SJCRH30 (cell line): ENCODE results near the gene SSC4D. TPM values are rescaled to one million over a fixed set of nuclear protein-coding genes. Genes with fewer than 3 reads are reported as not detected.
A peak's percentile ranks its signal among the peaks of the same experiment; 100 is the strongest.
"Not testable (repeated sequence)": the region's sequence is repeated elsewhere in the genome, so short reads cannot be mapped to it uniquely, and the experiment has no call there.

Experiments
- DNase-seq, 2 experiments: peaks; one replicate each; pipeline ENCODE4 v3.0.0-alpha.2; 2015 to 2020
- H3K27ac ChIP-seq: fragments of 250-450 bp; sonication (Bioruptor Pico); 2 replicates; pipeline ENCODE4 v1.5.1; 2020; ENCODE audit warnings: mild to moderate bottlenecking, moderate library complexity
- H3K27me3 ChIP-seq: fragments of 250-450 bp; sonication (Bioruptor Pico); 2 replicates; pipeline ENCODE4 v1.5.1; 2020; ENCODE audit warnings: mild to moderate bottlenecking, moderate library complexity
- H3K36me3 ChIP-seq: fragments of 250-450 bp; sonication (Bioruptor Pico); 2 replicates; pipeline ENCODE4 v1.5.1; 2020; ENCODE audit warnings: mild to moderate bottlenecking, moderate library complexity
- H3K4me1 ChIP-seq: fragments of 250-450 bp; sonication (Bioruptor Pico); 2 replicates; pipeline ENCODE4 v1.5.1; 2020; ENCODE audit warnings: mild to moderate bottlenecking, moderate library complexity
- H3K4me3 ChIP-seq: fragments of 250-450 bp; sonication (Bioruptor Pico); 2 replicates; pipeline ENCODE4 v1.5.1; 2020; ENCODE audit warnings: mild to moderate bottlenecking, moderate library complexity
- H3K9me3 ChIP-seq: fragments of 250-450 bp; sonication (Bioruptor Pico); replicated peaks from 2 replicates; pipeline ENCODE4 v1.5.1; 2020; ENCODE audit warnings: mild to moderate bottlenecking, moderate library complexity
- total RNA-seq: library from RNA; depleted of rRNA; stranded (reverse); fragments of >200 nt; shearing (Covaris generic); gene quantifications from 2 replicates; pipeline ENCODE4 v1.2.3, GENCODE V29; 2014

SSC4D gene
- total RNA-seq, 1 experiment from 2014 or later = 1.8 TPM

DNA sequence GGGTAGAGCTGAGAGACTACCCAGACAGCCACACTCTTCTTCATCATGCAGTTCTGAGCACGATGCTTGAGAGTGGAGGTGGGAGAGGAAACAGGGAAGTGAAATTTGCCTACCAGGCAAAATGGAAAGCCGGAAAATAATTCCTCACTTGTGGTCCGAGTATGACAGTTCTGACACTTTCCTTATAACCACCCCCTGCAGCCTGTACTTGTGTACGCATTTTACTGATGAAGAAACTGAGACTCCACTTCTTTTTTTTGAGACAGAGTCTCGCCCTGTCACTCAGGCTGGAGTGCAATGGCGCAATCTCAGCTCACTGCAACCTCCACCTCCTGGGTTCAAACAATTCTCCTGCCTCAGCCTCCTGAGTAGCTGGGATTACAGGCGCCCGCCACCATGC, 6.4 kb downstream of the SSC4D start:
- not testable (repeated sequence) for H3K4me3 ChIP-seq, H3K27me3 ChIP-seq, H3K36me3 ChIP-seq, DNase-seq, H3K9me3 ChIP-seq, H3K4me1 ChIP-seq, H3K27ac ChIP-seq

DNA sequence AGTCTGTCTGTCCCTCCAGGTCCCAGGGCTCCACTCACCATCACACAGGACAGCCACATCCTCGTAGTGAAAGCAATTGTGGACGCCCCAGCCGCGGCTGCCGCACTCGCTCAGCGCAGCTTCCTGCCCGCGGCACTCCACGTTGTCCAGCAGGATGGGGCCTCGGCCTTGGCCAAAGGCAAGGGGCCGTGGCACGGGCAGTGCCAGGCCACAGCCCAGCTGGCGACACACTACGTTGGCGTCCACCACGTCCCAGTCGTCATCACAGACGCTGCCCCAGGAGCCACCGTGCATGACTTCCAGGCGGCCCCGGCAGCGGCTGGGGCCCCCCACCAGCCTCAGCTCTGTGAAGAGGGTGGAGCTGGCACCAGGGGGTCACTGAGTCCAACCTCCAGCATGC, 9.2 kb downstream of the SSC4D start:
- H3K27ac ChIP-seq = no peak overlapping the region
- no peaks in the 10 kb centered on the region for H3K36me3 ChIP-seq
- H3K4me1 ChIP-seq = no peaks in the 10 kb centered on the region; the same call in 1 of the 2 replicates
- H3K4me3 ChIP-seq = no peak overlapping the region
- no peak for DNase-seq
- H3K27me3 ChIP-seq = no peaks in the 10 kb centered on the region
- no peaks in the 10 kb centered on the region for H3K9me3 ChIP-seq

DNA sequence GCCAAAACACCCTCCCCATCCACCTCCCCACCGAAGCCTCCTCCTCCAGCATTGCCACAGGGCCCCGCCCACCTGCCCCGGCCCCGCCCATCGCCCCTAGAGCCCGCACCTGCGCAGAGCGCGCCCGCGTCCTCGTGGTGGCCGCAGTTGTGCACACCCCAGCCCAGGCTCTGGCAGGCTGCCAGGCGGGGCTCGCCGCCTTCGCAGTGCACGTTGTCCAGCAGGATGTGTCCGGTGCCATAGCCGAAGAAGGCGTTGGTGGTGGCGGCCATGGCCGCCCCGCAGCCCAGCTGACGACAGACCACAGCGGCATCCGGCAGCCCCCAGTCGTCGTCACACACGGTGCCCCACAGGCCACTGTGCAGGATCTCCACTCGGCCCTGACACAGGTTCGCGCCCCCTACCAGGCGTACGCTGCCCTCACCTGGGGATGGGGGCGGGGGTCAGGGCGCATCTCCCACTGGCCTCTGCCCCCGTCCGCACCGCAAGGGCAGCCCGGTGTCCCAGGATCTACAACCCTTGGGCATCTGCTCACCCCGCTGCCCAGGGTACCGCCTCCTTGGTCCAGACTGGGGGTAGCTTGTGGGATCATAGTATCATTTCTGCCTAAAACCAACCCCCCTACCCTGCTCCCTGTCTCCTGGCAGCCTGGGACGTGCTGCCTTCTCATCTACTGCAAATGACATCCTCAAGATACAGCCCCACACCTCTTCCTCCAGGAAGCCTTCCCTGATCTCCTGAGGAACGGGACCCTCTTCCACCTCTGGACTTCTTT, 11.9 kb downstream of the SSC4D start:
- no peaks in the 10 kb centered on the region for H3K36me3 ChIP-seq
- H3K4me3 ChIP-seq = no peak overlapping the region
- DNase-seq = no peak
- no peaks in the 10 kb centered on the region; the same call in 1 of the 2 replicates for H3K27me3 ChIP-seq
- no peaks in the 10 kb centered on the region; the same call in 1 of the 2 replicates for H3K4me1 ChIP-seq
- no peak overlapping the region for H3K27ac ChIP-seq
- no peaks in the 10 kb centered on the region for H3K9me3 ChIP-seq

DNA sequence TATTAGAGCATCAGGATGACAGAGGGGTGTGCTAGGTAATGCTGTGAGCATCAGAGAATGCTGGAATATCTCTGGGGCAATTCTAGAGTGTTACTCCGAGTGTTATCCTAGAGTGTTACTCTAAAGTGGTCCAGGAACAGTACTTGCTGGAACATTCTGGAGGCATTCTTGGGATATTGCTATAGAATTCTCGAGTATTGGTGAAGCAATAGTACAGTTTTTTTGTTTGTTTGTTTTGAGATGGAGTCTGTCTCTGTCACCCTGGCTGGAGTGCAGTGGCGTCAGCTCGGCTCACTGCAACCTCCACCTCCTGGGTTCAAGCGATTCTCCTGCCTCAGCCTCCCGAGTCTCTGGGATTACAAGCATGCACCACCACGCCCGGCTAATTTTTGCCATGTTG, 12.6 kb downstream of the SSC4D start:
- H3K4me3 ChIP-seq = no peak overlapping the region
- no peak overlapping the region for H3K27ac ChIP-seq
- H3K36me3 ChIP-seq = no peaks in the 10 kb centered on the region
- H3K27me3 ChIP-seq = no peaks in the 10 kb centered on the region; the same call in 1 of the 2 replicates
- no peak for DNase-seq
- no peaks in the 10 kb centered on the region for H3K9me3 ChIP-seq
- no peaks in the 10 kb centered on the region; the same call in 1 of the 2 replicates for H3K4me1 ChIP-seq

DNA sequence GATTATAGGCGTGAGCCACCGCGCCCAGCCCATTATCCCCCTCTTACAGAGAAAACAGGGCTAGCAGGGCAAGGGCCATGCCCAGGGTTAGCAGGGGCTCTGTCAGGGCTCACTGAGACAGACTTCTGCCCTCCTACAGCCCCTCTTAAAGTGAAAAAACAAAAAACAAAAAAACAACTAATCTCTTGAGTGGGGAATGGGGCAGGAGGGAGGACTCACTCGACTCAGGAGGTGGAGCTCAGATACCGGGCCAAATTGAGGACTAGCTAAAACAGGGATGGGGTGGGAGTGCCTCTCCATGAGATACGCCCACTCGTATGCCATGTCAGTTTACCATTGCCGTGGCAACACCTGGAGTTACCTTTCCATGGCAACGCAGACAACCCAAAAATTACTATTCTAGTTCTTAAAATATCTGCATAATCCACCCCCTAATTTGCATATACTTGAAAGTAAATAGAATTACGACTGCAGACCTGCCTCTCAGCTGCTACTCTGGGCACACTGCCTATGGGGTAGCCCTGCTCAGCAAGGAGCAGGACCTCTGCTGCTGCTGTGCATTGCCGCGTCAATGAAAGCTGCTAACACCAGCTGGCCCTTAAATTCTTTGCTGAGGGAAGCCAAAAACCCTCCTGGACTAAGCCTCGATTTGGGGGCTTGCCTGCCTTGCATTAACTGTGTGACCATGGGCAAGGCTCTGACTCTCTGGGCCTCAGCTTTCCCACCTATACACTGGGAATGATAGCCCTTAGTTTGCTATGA, 13.4 kb downstream of the SSC4D start:
- Histone ChIP-seq H3K4me1 (no peaks in the 10 kb centered on the region; the same call in 1 of the 2 replicates), H3K9me3 (no peaks in the 10 kb centered on the region), H3K27ac (no peak overlapping the region), H3K36me3 (no peaks in the 10 kb centered on the region), H3K4me3 (no peak overlapping the region), H3K27me3 (no peaks in the 10 kb centered on the region; the same call in 1 of the 2 replicates)
- DNase-seq = peak; percentile 49 to 53

DNA sequence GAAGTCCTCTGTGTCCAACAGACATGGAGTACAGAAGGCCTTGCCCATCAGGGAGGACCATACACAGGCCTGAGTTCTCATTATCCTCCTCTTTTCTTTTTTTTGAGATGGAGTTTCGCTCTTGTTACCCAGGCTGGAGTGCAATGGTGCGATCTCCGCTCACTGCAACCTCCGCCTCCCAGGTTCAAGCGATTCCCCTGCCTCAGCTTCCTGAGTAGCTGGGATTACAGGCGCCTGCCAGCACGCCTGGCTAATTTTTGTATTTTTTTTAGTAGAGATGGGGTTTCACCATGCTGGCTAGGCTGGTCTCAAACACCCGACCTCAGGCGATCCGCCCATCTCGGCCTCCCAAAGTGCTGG, 13.9 kb downstream of the SSC4D start:
- H3K9me3 ChIP-seq, H3K4me1 ChIP-seq, H3K36me3 ChIP-seq, H3K27ac ChIP-seq, DNase-seq, H3K4me3 ChIP-seq, H3K27me3 ChIP-seq: not testable (repeated sequence)

DNA sequence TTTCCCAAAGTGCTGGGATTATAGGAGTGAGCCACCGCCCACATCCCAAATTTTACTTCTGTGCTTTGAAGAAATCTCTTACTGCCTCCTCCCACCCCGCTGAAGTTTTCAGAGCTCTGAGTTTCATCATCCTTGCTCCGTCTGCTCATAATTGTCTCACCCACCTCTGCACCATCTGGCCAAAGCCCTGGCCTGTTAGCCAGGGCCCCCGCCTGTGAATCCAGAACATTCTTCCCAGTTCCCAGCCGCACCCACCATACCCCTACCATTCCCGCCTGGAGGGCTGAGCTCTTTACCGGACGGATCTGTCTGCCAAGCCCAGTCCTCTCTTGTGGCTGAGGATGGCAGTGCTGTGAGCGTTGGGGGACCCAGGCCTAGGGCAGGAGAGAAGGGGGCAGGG, 14.5 kb downstream of the SSC4D start:
- no peaks in the 10 kb centered on the region; the same call in 1 of the 2 replicates for H3K4me1 ChIP-seq
- no peak for DNase-seq
- no peak overlapping the region for H3K27ac ChIP-seq
- H3K9me3 ChIP-seq = no peaks in the 10 kb centered on the region
- H3K27me3 ChIP-seq = no peaks in the 10 kb centered on the region; the same call in 1 of the 2 replicates
- no peak overlapping the region for H3K4me3 ChIP-seq
- H3K36me3 ChIP-seq = no peaks in the 10 kb centered on the region

DNA sequence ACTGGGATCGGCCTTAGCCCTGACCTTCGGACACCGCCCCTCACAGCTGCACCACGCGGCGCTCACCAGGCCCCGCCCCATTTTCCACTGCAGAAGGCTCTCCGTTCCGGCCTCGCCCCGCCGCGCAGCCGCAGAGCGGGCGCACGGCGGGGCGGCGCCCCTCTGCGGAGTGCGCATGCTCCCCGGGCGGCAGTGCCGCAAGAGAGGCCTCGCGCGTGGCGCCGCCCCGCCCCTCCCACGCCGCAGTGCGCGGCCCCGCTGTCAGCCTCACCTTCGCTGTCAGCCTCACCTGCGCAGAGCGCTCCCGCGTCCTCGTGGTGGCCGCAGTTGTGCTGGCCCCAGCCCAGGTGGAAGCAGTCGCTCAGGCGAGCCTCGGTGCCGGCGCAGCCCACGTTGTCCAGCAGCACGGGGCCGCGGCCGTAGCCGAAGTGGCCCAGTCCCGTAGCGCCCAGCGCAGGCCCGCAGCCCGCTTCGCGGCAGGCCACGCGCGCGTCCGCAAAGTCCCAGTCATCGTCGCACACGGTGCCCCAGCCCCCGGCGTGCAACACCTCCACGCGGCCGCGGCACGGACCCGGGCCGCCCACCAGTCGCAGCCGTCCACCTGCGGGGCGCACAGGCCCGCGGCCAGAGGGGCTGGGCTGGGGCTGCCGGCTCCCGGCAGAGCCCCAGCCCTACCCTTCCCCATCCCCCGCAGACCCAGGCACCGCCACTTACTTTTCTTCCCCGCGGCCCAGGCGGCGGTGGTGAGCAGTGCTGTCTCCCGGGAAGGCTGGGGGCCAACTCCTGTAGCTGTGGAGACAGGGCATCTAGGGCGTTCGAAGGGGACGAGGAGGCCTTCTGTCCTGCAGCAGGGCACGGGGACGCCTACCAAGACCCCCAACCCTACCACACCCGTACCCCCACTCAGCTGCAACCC, 16.1 kb downstream of the SSC4D start:
- H3K4me3 ChIP-seq = peak overlapping the region; percentile 73
- H3K36me3 ChIP-seq = no peaks in the 10 kb centered on the region
- DNase-seq = peak; percentile 91 to 93
- no peaks in the 10 kb centered on the region; the same call in 1 of the 2 replicates for H3K27me3 ChIP-seq
- H3K4me1 ChIP-seq = peaks cover 4% of the 10 kb centered on the region; the same call in 1 of the 2 replicates
- H3K27ac ChIP-seq = peak overlapping the region; percentile 22; the same call in 1 of the 2 replicates
- no peaks in the 10 kb centered on the region for H3K9me3 ChIP-seq

DNA sequence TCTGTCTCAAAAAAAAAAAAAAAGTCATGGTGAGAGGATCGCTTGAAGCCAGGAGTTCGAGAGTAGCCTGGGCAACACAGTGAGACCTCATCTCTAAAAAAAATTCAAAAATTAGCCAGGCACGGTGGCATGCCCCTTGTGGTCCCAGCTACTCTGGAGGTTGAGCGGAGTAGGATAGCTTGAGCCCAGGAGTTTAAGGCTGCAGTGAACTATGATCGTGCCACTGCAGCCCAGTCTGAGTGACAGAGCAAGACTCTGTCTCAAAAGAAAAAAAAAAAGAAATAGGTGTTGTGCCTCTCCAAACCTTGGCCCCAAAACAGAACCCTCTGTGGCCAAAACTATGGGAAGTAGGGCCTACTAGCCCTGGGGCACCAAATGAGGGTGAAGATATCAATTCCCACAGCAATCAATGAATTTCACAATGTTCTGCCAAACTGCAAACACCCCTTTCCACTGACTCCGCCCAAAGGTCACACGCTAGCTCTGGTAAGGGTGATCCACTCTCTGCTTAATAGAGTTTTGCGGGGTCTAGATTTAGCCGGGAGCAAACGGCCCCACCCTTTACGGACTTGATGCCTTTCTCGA, 16.9 kb downstream of the SSC4D start:
- no peak for DNase-seq
- H3K4me1 ChIP-seq = peaks cover 4% of the 10 kb centered on the region; the same call in 1 of the 2 replicates
- H3K36me3 ChIP-seq = no peaks in the 10 kb centered on the region
- peak overlapping the region; percentile 73 for H3K4me3 ChIP-seq
- H3K27ac ChIP-seq = peak overlapping the region; percentile 22; the same call in 1 of the 2 replicates
- H3K27me3 ChIP-seq = no peaks in the 10 kb centered on the region; the same call in 1 of the 2 replicates
- H3K9me3 ChIP-seq = no peaks in the 10 kb centered on the region

DNA sequence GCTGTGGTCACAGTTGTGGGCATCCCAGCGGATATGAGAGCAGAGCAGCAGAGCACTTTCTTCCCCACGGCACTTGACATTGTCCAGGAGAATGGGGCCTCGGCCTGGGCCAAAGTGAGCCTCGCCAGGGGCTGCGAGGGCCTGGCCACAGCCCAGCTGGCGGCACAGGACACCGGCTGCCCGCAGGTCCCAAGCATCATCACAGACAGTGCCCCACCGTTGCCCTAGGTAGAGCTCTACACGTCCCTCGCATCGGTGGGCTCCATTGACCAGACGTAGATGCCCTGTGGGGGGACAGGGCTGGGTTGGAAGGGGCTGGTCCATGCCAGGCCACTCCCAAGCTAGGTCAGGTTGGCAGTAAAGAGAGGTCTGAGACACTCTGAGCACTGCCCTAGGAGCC, 19.4 kb downstream of the SSC4D start:
- H3K4me3 ChIP-seq = no peak overlapping the region
- H3K9me3 ChIP-seq = no peaks in the 10 kb centered on the region
- no peaks in the 10 kb centered on the region for H3K36me3 ChIP-seq
- H3K27me3 ChIP-seq = no peaks in the 10 kb centered on the region; the same call in 1 of the 2 replicates
- no peak for DNase-seq
- H3K27ac ChIP-seq = no peak overlapping the region
- peaks cover 11% of the 10 kb centered on the region for H3K4me1 ChIP-seq

DNA sequence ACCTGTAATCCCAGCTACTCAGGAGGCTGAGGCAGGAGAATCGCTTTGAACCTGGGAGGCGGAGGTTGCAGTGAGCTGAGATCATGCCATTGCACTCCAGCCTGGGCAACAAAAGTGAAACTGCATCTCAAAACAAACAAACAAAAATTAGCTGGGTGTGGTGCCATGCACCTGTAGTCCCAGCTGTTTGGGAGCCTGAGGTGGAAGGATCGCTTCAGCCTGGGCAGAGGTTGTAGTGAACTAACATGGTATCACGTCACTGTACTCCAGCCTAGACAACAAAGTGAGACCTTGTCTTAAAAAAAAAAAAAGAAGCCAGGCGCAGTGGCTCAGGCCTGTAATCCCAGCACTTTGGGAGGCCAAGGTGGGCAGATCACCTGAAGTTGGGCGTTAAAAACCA, 21.7 kb downstream of the SSC4D start:
- H3K36me3 ChIP-seq, DNase-seq, H3K27ac ChIP-seq, H3K4me3 ChIP-seq, H3K9me3 ChIP-seq, H3K27me3 ChIP-seq: not testable (repeated sequence)
- H3K4me1 ChIP-seq = peaks cover 11% of the 10 kb centered on the region

DNA sequence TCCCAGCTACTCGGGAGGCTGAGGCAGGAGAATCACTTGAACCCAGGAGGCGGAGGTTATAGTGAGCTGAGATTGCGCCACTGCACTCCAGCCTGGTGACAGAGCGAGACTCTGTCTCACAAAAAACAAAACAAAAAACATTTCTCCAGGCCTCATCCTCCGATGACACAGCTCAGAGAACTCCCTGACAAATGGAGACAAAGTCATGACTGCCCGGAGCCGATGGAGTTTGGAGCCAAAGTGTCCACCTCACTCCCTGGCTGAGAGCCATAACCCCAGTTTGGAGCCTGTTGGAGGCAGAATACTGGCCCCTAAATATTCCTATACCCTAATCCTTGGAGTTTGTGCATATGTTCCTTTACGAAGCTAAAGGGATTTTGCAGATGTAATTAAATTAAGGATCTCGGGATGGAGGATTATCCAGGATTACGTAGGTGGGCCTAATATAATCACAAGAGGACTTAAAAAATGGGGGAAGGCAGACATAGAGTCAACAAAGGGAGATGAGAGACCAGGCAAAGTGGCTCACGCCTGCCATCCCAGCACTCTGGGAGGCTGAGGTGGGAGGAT, 22.7 kb downstream of the SSC4D start:
- H3K4me3 ChIP-seq = no peak overlapping the region
- peak; percentile 37 to 47 for DNase-seq
- H3K4me1 ChIP-seq = peaks cover 11% of the 10 kb centered on the region
- H3K27ac ChIP-seq = no peak overlapping the region
- no peaks in the 10 kb centered on the region for H3K36me3 ChIP-seq
- no peaks in the 10 kb centered on the region for H3K27me3 ChIP-seq
- H3K9me3 ChIP-seq = no peaks in the 10 kb centered on the region

DNA sequence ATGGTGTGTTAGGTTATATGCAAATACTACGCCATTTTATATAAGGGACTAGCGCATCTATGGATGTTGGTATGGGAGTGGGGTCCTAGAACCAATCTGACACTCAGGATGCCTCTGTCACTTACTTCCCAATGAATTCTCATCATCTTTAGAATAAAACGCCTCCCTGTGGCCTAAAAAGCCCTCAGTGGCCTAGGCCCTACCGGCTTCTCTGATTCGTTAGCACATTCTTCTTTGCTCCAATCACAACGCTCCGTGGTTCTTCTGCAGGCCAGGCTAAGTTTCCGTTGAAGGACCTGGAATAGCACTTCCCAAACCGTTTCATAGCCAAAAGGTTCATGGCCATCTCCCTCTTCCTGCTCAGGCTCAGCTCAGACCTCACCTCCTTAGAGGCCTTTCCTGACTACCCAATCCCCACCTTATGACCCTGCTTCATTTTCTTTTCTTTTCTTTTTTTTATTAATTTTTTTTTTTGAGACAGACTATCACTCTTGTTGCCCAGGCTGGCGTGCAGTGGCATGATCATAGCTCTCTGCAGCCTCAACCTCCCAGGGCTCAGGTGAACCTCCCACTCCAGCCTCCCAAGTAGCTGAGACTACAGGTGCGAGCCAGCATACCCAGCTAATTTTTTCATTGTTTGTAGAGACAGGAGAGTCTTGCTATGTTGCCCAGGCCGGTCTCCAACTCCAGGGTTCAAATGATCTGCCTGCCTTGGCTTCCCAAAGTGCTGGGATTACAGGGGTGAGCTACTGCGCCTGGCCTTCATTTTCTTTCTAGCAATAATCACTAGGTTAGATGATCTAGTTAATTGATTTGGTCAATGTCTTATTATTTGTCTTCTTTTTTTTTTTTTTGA, 26.2 kb downstream of the SSC4D start:
- DNase-seq = peak; percentile 50 to 68
- Histone ChIP-seq H3K4me3 (no peak overlapping the region), H3K4me1 (peaks cover 15% of the 10 kb centered on the region), H3K27ac (no peak overlapping the region), H3K36me3 (no peaks in the 10 kb centered on the region), H3K27me3 (no peaks in the 10 kb centered on the region), H3K9me3 (no peaks in the 10 kb centered on the region)
